GM18868 (cell line): ENCODE data around the gene NPY2R.

ENCODE experiments used
- ATAC-seq: cut with Tn5 transposase; IDR thresholded peaks from one replicate; pipeline ENCODE4 v1.9.1; 2021; ENCODE audit warnings: mild to moderate bottlenecking, moderate library complexity; ENCODE audit not compliant: unreplicated experiment

NPY2R gene

DNA sequence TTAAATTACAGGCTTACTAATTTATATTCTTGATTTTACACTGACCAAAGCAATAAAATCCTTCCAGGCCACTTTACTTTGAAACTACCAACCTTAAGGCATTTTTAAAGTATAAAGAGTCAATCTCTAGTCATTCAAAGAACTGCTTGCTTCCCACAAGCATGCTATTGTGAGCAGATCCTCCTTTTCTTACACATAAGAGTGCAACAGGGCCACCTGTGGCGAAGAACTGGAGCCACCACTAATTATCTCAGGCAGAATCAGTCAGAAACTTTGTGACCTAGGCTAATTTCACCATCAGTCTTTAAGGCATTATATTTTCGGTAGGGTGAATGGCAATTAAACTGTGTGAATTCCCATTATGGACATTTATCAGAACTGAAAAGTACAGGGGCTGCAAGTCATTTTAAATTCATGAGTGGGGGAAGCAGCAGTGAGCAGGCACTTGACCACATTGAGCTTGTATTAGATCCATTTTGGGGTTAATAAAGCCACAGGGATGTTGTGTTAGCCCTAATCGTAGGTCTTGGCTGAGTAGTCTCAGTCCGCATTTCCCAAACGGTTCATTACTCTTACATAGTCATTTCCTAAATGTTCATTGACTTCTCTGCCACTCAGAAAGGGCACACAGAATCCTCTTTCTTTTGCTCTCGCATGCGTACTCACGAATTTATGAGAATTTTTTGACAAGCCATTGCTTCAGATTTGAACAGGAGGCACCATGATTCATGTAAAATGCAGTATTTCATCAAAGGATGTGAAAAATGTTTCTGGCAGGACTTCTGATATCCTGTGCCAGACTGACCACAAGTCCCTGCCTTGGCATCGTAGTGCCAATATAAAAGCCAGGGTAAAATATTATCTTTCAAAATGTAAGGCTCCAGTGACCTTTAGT, 39.8 kb downstream of the NPY2R start:
- ATAC-seq: peak; percentile 45

DNA sequence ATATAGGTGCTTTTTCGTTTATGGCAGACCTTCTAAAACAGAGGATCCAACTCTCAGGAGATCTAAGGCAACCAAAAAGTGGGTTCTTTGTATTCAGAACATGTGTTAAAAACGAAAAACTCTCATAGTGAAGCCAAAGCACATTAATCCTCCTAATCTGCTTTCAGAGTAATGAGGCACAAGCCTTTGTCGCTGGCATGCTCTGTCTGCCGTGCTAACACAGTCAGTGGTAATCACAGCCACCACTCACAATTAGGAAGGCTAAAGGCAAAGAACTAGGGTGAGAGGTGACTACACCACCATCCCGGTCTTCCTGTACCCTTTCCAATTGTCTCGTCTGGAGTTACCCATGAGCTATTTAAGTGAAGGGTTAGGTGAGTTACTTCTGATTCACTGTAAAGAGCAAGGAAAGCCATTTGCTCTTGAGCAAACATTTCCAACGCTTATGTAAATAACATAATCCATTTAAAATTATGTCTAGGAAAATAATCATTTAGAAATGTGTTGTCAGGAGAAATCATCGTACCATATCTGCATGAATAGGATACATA, 40.7 kb downstream of the NPY2R start:
- ATAC-seq: no peak

DNA sequence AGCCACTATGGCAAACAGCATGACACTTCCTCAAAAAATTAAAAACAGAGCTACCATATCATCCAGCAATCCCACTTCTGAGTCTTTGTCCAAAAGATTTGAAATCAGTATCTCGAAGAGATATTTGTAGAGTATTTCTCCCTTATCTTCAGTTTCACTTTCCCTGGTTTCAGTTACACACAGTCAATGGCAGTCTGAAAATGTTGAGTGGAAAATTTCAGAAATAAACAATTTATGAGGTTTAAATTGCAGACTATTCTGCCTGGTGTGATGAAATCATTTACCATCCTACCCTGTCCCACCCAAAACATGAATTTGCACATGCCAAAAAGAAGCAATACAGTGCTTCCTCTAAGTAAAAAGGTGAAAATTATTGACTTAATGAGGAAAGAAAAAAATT, 43.9 kb downstream of the NPY2R start:
- no peak for ATAC-seq

DNA sequence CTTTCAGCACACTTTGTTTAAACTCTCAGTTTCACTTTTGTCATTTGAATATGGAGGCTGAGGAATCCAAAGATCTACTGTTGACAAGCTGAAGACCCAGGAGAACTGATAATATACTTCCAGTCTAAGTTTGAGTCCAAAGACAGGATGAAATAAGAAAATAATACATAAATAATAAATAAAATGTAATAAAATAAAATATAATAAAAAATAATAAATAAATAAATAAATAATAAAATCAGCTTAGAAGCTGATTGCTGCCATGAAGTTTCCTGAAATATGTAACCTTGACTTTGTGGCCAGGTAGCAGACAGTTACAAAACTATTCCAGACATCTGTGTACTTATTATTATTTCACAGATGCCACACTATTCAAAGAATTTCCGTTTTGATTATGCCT, 55.0 kb downstream of the NPY2R start:
- no peak for ATAC-seq

DNA sequence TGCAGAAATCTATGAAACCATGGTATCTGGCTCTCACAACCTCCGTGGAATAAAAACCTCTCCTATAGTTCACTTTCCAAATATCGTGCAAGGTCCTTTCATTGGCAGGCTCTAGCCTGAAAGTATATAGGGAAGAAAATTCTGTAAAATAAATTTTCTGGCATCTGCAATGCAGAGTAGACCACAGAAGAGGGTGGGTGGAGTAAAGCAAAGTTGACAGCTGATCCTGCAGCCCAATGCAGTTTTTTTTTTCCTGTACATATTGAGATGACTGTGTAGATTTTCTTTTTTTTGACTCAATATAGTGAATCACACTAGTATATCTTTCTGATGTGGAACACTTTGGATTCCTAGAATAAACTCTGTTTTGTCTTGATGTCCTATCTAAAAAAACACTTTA, 56.7 kb downstream of the NPY2R start:
- ATAC-seq: no peak
